SU-DHL-6 (cell line): ENCODE results near the gene RRM1.
"Not testable (repeated sequence)": the region's sequence is repeated elsewhere in the genome, so short reads cannot be mapped to it uniquely, and the experiment has no call there.

ENCODE experiments used
- H2AFZ ChIP-seq: fragments of 200-600 bp; sonication (generic); 2 replicates; pipeline ENCODE4 v1.6.1; 2014; ENCODE audit warnings: low read depth, mild to moderate bottlenecking, moderate library complexity, mixed read lengths, antibody characterized with exemption, low read length; ENCODE audit not compliant: severe bottlenecking
- H3F3A ChIP-seq: fragments of 200-600 bp; shearing (Covaris generic); 2 replicates; pipeline ENCODE4 v1.6.0; 2016; ENCODE audit warnings: antibody characterized with exemption, mild to moderate bottlenecking; ENCODE audit not compliant: insufficient read depth
- H3K27ac ChIP-seq: fragments of 200-600 bp; sonication (generic); 2 replicates; pipeline ENCODE4 v1.5.1; 2016; ENCODE audit warnings: low read depth, mild to moderate bottlenecking, low read length, moderate library complexity, mixed read lengths
- H3K27me3 ChIP-seq: fragments of 200-600 bp; sonication (generic), shearing (Covaris generic); 2 replicates; pipeline ENCODE4 v1.6.0; 2014; ENCODE audit warnings: mild to moderate bottlenecking, low read length
- H3K36me3 ChIP-seq: fragments of 200-600 bp; sonication (generic); 2 replicates; pipeline ENCODE4 v1.6.1; 2014; ENCODE audit warnings: mild to moderate bottlenecking, low read length, mixed read lengths
- H3K4me2 ChIP-seq: fragments of 300-600, 200-600 bp; shearing (Covaris generic), sonication (generic); 2 replicates; pipeline ENCODE4 v1.6.0; 2014; ENCODE audit warnings: low read length, low read depth, mild to moderate bottlenecking; ENCODE audit not compliant: poor library complexity, severe bottlenecking
- H3K4me3 ChIP-seq: fragments of 200-600 bp; sonication (generic); 2 replicates; pipeline ENCODE4 v1.5.1; 2014; ENCODE audit warnings: antibody characterized with exemption, low read length, mild to moderate bottlenecking, mixed read lengths; ENCODE audit not compliant: insufficient read depth, poor library complexity, severe bottlenecking
- H3K79me2 ChIP-seq: fragments of 200-600 bp; sonication (generic); 2 replicates; pipeline ENCODE4 v1.6.1; 2014; ENCODE audit warnings: mild to moderate bottlenecking, low read length, moderate library complexity; ENCODE audit not compliant: insufficient read depth
- H3K9ac ChIP-seq: fragments of 200-600 bp; sonication (generic); 2 replicates; pipeline ENCODE4 v1.7.0; 2014; ENCODE audit warnings: mild to moderate bottlenecking, low read length
- H3K9me2 ChIP-seq: fragments of 200-600 bp; sonication (generic); replicated peaks from 2 replicates; pipeline ENCODE4 v1.6.1; 2014; ENCODE audit warnings: low read length; ENCODE audit not compliant: insufficient read depth
- H3K9me3 ChIP-seq: fragments of 200-600 bp; sonication (generic); 2 replicates; pipeline ENCODE4 v1.6.1; 2014; ENCODE audit warnings: low read length, mixed read lengths; ENCODE audit not compliant: insufficient read depth
- H4K20me1 ChIP-seq: fragments of 200-600 bp; sonication (generic); 2 replicates; pipeline ENCODE4 v1.6.1; 2014; ENCODE audit warnings: low read depth, mild to moderate bottlenecking, antibody characterized with exemption, low read length, moderate library complexity, mixed read lengths
- EZH2phosphoT487 ChIP-seq: fragments of 200-600 bp; sonication (generic), shearing (Covaris generic); conservative IDR thresholded peaks from 2 replicates; pipeline ENCODE4 v1.6.1; 2018; ENCODE audit warnings: mild to moderate bottlenecking, antibody characterized with exemption, low read length, moderate library complexity, mixed read lengths
- TF ChIP-seq, protein P1 (sequence below): fragments of 200-600 bp; sonication (generic); IDR thresholded peaks from one replicate; pipeline ENCODE4 v1.5.1; 2017; ENCODE audit warnings: antibody characterized with exemption, mild to moderate bottlenecking, low read length, moderate library complexity; ENCODE audit not compliant: insufficient read depth, poor library complexity, severe bottlenecking

The RRM1 gene

GRCh38 chr11:4156571-4156970, 62.0 kb downstream of the RRM1 start:
- no peaks in the 10 kb centered on the region for H3K9me3 ChIP-seq
- no peak overlapping the region for H3K4me3 ChIP-seq
- H3K9me2 ChIP-seq, result no peaks in the 10 kb centered on the region
- no peak overlapping the region for H3K9ac ChIP-seq
- H3K4me2 ChIP-seq, result no peak overlapping the region
- no peaks in the 10 kb centered on the region for H3K79me2 ChIP-seq
- no peak overlapping the region for H2AFZ ChIP-seq
- TF ChIP-seq, protein P1, sequence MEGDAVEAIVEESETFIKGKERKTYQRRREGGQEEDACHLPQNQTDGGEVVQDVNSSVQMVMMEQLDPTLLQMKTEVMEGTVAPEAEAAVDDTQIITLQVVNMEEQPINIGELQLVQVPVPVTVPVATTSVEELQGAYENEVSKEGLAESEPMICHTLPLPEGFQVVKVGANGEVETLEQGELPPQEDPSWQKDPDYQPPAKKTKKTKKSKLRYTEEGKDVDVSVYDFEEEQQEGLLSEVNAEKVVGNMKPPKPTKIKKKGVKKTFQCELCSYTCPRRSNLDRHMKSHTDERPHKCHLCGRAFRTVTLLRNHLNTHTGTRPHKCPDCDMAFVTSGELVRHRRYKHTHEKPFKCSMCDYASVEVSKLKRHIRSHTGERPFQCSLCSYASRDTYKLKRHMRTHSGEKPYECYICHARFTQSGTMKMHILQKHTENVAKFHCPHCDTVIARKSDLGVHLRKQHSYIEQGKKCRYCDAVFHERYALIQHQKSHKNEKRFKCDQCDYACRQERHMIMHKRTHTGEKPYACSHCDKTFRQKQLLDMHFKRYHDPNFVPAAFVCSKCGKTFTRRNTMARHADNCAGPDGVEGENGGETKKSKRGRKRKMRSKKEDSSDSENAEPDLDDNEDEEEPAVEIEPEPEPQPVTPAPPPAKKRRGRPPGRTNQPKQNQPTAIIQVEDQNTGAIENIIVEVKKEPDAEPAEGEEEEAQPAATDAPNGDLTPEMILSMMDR, result no peak
- H3K36me3 ChIP-seq, result no peaks in the 10 kb centered on the region
- H4K20me1 ChIP-seq, result no peaks in the 10 kb centered on the region
- H3K27me3 ChIP-seq, result no peaks in the 10 kb centered on the region
- H3K27ac ChIP-seq, result no peak overlapping the region
- H3F3A ChIP-seq, result no peaks in the 10 kb centered on the region

GRCh38 chr11:4158818-4159217, 64.2 kb downstream of the RRM1 start:
- not testable (repeated sequence) for H3K36me3 ChIP-seq, H3K27ac ChIP-seq, H3K9me3 ChIP-seq, H4K20me1 ChIP-seq, H3K79me2 ChIP-seq, H3K4me2 ChIP-seq, H3K27me3 ChIP-seq, H3F3A ChIP-seq, H3K9ac ChIP-seq, H3K4me3 ChIP-seq, H3K9me2 ChIP-seq, H2AFZ ChIP-seq

DNA sequence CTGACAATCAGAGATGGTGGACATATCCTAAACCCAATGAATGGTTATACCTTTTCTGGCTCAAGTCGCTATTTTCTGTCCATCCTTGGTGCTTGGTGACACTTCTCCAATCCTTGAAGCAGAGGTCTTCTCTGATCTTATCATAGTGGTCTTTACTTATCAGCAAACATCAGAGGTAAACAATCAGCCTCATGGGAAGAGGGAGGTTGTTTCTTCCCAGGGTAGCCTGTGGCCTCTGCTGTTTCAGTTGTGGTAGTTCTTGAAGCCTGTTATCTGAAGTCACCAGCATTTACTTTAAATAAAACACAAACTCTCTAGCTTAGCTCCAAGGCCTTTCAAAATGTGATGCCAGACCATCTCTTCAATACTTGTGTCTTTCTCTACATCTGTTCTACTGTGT, 66.7 kb downstream of the RRM1 start:
- no peaks in the 10 kb centered on the region for H3K9me2 ChIP-seq
- no peaks in the 10 kb centered on the region for H3K36me3 ChIP-seq
- H3K4me3 ChIP-seq, result no peak overlapping the region
- no peak overlapping the region for H3K9ac ChIP-seq
- no peak overlapping the region for H3K27ac ChIP-seq
- no peaks in the 10 kb centered on the region for H4K20me1 ChIP-seq
- H3K27me3 ChIP-seq, result no peaks in the 10 kb centered on the region
- TF ChIP-seq EZH2phosphoT487, result no peak
- TF ChIP-seq, protein P1, result no peak
- H3F3A ChIP-seq, result no peaks in the 10 kb centered on the region
- no peaks in the 10 kb centered on the region for H3K9me3 ChIP-seq
- no peak overlapping the region for H3K4me2 ChIP-seq
- no peak overlapping the region for H2AFZ ChIP-seq
- H3K79me2 ChIP-seq, result no peaks in the 10 kb centered on the region

DNA sequence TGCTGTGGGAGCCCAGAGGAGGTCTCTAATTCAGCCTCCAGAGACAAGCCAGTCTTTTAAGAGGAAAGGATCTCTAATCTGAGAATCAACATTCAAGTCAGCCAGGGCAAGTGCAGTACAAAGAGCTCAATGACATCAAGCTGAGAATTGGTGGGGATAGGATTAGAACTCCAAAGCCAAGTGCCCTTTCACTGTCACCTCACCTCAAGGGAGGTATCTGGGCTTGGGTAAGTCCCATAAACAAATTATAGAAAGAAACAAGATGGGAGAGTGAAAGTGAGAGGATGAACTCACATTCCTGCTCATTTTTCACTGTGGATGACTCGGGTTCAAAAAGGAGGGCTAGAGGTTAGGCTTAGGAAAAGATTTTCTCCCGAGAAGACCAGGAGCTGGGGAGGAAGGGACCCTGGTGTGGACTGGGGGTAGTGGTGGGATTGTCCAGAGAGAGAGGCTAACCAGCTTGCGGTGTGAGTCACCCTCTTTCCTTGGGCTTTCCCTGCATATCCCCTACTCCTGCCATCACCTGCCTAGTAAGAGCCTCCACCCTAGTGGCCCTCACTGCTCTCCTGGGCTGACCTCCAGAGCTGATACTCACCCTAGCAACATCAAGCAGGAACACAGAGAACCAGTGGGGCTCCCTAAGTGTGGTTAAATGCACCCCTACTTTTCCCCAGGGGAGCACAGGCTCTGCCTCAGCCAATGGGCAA, 70.4 kb downstream of the RRM1 start:
- H3F3A ChIP-seq, result no peaks in the 10 kb centered on the region
- H3K27me3 ChIP-seq, result no peaks in the 10 kb centered on the region
- H4K20me1 ChIP-seq, result no peaks in the 10 kb centered on the region
- TF ChIP-seq, protein P1, result no peak
- TF ChIP-seq EZH2phosphoT487, result no peak
- no peak overlapping the region for H3K27ac ChIP-seq
- no peaks in the 10 kb centered on the region for H3K9me2 ChIP-seq
- no peak overlapping the region for H2AFZ ChIP-seq
- no peaks in the 10 kb centered on the region for H3K79me2 ChIP-seq
- H3K36me3 ChIP-seq, result no peaks in the 10 kb centered on the region
- H3K9me3 ChIP-seq, result no peaks in the 10 kb centered on the region
- no peak overlapping the region for H3K4me3 ChIP-seq
- H3K4me2 ChIP-seq, result no peak overlapping the region
- H3K9ac ChIP-seq, result no peak overlapping the region
